DOHH2 (cell line): ENCODE data around the gene TFB2M.
"Not testable (repeated sequence)": the region's sequence is repeated elsewhere in the genome, so short reads cannot be mapped to it uniquely, and the experiment has no call there.

Source experiments
- H3F3A ChIP-seq: fragments of 200-600 bp; sonication (generic), shearing (Covaris generic); 2 replicates; pipeline ENCODE4 v1.6.0; 2016; ENCODE audit warnings: antibody characterized with exemption, mild to moderate bottlenecking; ENCODE audit not compliant: control insufficient read depth, insufficient read depth
- H3K27ac ChIP-seq: fragments of 200-600 bp; sonication (generic); 2 replicates; pipeline ENCODE4 v1.5.1; 2014; ENCODE audit warnings: low read depth, mild to moderate bottlenecking, low read length, moderate library complexity
- H3K27me3 ChIP-seq: fragments of 200-600 bp; sonication (generic); 2 replicates; pipeline ENCODE4 v1.6.1; 2014; ENCODE audit warnings: mild to moderate bottlenecking, low read length, mixed read lengths; ENCODE audit not compliant: control insufficient read depth
- H3K36me3 ChIP-seq: fragments of 200-600 bp; sonication (generic); 2 replicates; pipeline ENCODE4 v1.6.1; 2014; ENCODE audit warnings: mild to moderate bottlenecking, low read length, moderate library complexity, mixed read lengths; ENCODE audit not compliant: control insufficient read depth
- H3K4me1 ChIP-seq: fragments of 200-600 bp; sonication (generic); 2 replicates; pipeline ENCODE4 v1.6.1; 2014; ENCODE audit warnings: mild to moderate bottlenecking, low read length, mixed read lengths; ENCODE audit not compliant: control insufficient read depth
- H3K4me2 ChIP-seq: fragments of 200-600 bp; sonication (generic); 2 replicates; pipeline ENCODE4 v1.6.0; 2014; ENCODE audit warnings: mild to moderate bottlenecking, low read length, moderate library complexity
- H3K4me3 ChIP-seq: fragments of 200-600 bp; sonication (generic); 2 replicates; pipeline ENCODE4 v1.5.1; 2014; ENCODE audit warnings: mild to moderate bottlenecking, low read length, mixed read lengths
- H3K79me2 ChIP-seq: fragments of 200-600 bp; sonication (generic); 2 replicates; pipeline ENCODE4 v1.6.1; 2014; ENCODE audit warnings: mild to moderate bottlenecking, low read length, mixed read lengths; ENCODE audit not compliant: control insufficient read depth
- H3K9me2 ChIP-seq: fragments of 200-600 bp; sonication (generic); replicated peaks from 2 replicates; pipeline ENCODE4 v1.6.1; 2014; ENCODE audit warnings: mild to moderate bottlenecking, low read length, mixed read lengths; ENCODE audit not compliant: control insufficient read depth
- H3K9me3 ChIP-seq: fragments of 200-600 bp; sonication (generic); 2 replicates; pipeline ENCODE4 v1.6.1; 2014; ENCODE audit warnings: antibody characterized with exemption, low read length, mixed read lengths; ENCODE audit not compliant: control insufficient read depth, insufficient read depth
- H4K20me1 ChIP-seq: fragments of 200-600 bp; sonication (generic); 2 replicates; pipeline ENCODE4 v1.6.0; 2014; ENCODE audit warnings: low read depth, mild to moderate bottlenecking, antibody characterized with exemption, low read length, moderate library complexity; ENCODE audit not compliant: control insufficient read depth, insufficient read depth
- EZH2phosphoT487 ChIP-seq: fragments of 200-600 bp; sonication (generic); IDR thresholded peaks from 2 replicates; pipeline ENCODE4 v1.6.1; 2017; ENCODE audit warnings: borderline replicate concordance, mild to moderate bottlenecking, antibody characterized with exemption, low read length, moderate library complexity, mixed read lengths
- TF ChIP-seq, protein P1 (sequence below): fragments of 200-600 bp; sonication (generic); IDR thresholded peaks from one replicate; pipeline ENCODE4 v1.5.1; 2014; ENCODE audit warnings: antibody characterized with exemption, mild to moderate bottlenecking, low read depth, low read length; ENCODE audit not compliant: poor library complexity, severe bottlenecking

TFB2M gene

DNA sequence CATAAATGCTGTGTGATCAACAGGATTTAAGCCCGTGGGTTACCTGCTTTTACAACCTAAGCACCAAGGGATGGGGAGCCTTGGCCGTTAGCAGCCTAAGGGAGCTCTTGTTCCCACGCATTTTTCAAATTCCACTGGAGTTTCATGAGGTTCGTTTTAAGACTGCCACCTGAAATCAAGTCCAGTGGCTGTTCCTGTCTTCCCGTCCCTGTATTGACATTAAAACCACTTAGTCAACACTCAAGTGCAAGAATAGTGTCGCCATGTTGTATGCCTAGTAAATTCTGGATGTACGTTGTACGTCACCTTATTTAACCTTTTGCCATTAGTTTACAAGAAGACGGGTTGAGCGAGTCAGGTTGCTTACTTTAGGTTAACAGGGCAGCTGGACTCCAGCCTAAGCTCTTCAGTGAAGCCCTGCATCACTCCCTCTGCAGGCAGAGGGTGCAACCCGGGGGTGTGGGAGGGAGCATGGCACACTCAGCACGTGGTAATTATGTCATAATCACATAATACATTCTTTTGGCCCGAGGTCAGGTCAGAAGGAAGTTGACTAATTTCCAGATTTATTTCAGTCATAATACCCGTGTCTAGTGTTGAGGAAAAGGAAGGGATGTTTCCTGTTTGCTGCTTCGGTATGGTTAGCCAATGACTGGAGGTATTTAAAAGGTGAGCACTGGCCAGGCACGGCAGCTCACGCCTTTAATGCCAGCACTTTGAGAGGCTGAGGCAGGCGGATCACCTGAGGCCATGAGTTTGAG lies 42.7 kb upstream of the TFB2M start:
- H3K27me3 ChIP-seq: no peaks in the 10 kb centered on the region
- H3K36me3 ChIP-seq: peaks cover 6% of the 10 kb centered on the region; the same call in 1 of the 2 replicates
- H3K4me2 ChIP-seq: no peak overlapping the region
- H3K4me3 ChIP-seq: no peak overlapping the region
- no peak overlapping the region for H3K27ac ChIP-seq
- peaks cover 6% of the 10 kb centered on the region; the same call in 1 of the 2 replicates for H3F3A ChIP-seq
- no peaks in the 10 kb centered on the region for H3K9me3 ChIP-seq
- peaks cover 83% of the 10 kb centered on the region for H3K79me2 ChIP-seq
- no peaks in the 10 kb centered on the region for H3K9me2 ChIP-seq
- no peaks in the 10 kb centered on the region for H3K4me1 ChIP-seq
- TF ChIP-seq, protein P1, sequence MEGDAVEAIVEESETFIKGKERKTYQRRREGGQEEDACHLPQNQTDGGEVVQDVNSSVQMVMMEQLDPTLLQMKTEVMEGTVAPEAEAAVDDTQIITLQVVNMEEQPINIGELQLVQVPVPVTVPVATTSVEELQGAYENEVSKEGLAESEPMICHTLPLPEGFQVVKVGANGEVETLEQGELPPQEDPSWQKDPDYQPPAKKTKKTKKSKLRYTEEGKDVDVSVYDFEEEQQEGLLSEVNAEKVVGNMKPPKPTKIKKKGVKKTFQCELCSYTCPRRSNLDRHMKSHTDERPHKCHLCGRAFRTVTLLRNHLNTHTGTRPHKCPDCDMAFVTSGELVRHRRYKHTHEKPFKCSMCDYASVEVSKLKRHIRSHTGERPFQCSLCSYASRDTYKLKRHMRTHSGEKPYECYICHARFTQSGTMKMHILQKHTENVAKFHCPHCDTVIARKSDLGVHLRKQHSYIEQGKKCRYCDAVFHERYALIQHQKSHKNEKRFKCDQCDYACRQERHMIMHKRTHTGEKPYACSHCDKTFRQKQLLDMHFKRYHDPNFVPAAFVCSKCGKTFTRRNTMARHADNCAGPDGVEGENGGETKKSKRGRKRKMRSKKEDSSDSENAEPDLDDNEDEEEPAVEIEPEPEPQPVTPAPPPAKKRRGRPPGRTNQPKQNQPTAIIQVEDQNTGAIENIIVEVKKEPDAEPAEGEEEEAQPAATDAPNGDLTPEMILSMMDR: no peak
- TF ChIP-seq EZH2phosphoT487: no peak
- 0 out of 2 replicates have a peak, but pooled peaks cover 5% of the 10 kb centered on the region for H4K20me1 ChIP-seq

DNA sequence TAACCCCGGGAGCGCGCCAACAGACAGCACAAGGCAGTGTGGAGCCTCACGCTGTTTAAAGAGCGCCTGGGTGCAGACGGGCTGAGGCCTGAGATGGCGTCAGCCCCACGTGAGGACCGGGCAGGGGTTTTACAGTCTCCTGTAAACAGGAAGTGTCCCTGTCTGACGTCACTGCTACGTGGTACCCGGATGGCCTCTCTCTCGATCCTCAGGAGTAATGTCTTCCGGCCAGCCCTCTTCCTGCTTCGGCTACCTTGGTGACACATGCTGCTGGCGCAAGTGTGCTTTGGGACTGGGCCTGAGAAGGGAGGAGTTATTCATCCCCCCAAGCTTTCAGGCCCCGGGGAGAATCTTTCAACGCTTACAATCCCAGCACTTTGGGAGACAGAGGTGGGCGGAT lies 41.4 kb upstream of the TFB2M start:
- Histone ChIP-seq H3K4me2 (no peak overlapping the region), H3F3A (no peaks in the 10 kb centered on the region), H3K27ac (no peak overlapping the region), H3K9me3 (no peaks in the 10 kb centered on the region), H3K4me1 (no peaks in the 10 kb centered on the region), H3K4me3 (no peak overlapping the region), H3K9me2 (no peaks in the 10 kb centered on the region), H3K36me3 (peaks cover 6% of the 10 kb centered on the region; the same call in 1 of the 2 replicates), H3K27me3 (no peaks in the 10 kb centered on the region), H3K79me2 (peaks cover 84% of the 10 kb centered on the region), H4K20me1 (0 out of 2 replicates have a peak, but pooled peaks cover 5% of the 10 kb centered on the region)
- TF ChIP-seq, protein P1: no peak
- no peak for TF ChIP-seq EZH2phosphoT487

DNA sequence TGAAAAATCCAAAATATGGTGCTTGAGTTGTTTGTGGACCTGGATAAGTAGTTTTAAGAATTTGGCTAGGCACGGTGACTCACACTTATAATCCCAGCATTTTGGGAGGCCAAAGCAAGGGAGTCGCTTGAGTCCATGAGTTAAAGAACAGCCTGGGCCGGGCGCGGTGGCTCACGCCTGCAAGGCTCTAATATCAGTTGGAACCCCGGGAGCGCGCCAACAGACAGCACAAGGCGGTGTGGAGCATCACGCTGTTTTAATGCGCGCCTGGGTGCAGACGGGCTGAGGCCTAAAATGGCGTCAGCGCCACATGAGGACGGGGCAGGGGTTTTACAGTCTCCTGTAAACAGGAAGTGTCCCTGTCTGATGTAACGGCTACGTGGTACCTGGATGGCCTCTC lies 39.2 kb upstream of the TFB2M start:
- H3K36me3 ChIP-seq, H3K27me3 ChIP-seq, H3K4me1 ChIP-seq, H3K9me2 ChIP-seq, H4K20me1 ChIP-seq, H3F3A ChIP-seq, H3K4me3 ChIP-seq, H3K4me2 ChIP-seq, H3K27ac ChIP-seq, H3K9me3 ChIP-seq: not testable (repeated sequence)
- peaks cover 85% of the 10 kb centered on the region for H3K79me2 ChIP-seq

DNA sequence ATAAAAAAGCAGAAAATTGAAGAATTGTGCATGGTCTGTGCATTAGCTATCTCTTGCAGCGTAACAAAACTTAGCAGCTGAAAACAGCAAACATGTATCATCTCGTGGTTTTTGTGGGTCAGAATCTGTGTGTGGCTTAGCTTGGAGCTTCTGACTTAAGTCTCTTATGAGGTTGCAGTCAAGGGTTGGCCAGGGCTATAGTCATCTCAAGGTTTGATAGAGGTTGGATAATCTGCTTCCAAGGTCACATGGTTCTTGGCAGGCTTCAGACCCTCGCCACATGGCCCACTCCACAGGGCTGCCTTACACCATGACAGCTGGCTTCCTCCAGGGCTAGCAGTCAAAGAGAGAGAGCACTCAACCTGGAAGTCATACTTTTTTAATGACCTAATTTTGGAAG lies 36.1 kb upstream of the TFB2M start:
- Histone ChIP-seq H3K9me2 (no peaks in the 10 kb centered on the region), H3K4me2 (no peak overlapping the region), H3K79me2 (peaks cover 88% of the 10 kb centered on the region), H3F3A (no peaks in the 10 kb centered on the region), H3K4me3 (no peak overlapping the region), H4K20me1 (no peaks in the 10 kb centered on the region), H3K9me3 (no peaks in the 10 kb centered on the region), H3K4me1 (no peaks in the 10 kb centered on the region), H3K27ac (no peak overlapping the region), H3K27me3 (no peaks in the 10 kb centered on the region), H3K36me3 (peaks cover 16% of the 10 kb centered on the region)
- no peak for TF ChIP-seq EZH2phosphoT487
- TF ChIP-seq, protein P1: no peak
